Globus pallidus (tissue), 1 donor: ENCODE data around the gene DNAH17.
A peak's percentile ranks its signal among the peaks of the same experiment; 100 is the strongest.

ENCODE experiments used
- DNase-seq: peaks from one replicate; pipeline ENCODE4 v3.0.0-alpha.2; 2015; ENCODE audit warnings: low spot score

The DNAH17 gene

DNA sequence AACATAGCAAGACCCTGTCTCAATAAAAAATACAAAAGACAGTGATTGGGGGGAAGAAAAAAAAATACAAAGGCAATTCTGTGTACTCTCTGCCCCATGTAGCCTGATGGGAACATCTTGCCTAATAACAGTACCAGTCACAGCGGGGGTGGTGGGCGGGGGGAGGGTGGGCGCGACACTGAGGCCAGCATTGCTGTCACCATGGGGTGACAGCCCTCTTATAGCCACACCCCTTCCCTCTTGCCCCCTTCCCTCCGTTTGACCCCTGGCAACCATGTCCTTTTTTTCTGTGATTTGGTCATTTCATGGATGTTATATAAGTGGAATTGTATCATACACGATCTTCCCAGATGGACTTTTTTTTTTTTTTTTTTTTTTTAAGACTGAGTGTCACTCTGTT is 80.9 kb downstream of the DNAH17 start:
- peak; percentile 81 for DNase-seq

DNA sequence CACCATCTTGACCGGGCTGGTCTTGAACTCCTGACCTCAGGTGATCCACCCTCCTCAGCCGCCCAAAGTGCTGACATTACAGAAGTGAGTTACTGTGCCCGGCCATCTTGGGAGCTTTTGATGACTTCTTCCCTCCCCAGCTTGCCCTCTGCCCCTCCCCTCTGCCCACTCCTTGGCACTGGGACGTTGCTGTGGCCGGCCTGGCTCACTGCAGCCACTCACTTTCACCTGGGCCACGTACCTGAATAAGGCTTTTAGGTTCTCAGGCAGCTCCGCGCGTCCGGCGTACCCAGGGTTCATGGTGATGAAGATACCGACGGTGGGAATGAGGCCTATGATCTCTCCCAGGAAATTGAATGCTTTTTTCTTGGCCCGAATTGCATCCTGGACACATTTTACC is 81.6 kb downstream of the DNAH17 start:
- no peak for DNase-seq

DNA sequence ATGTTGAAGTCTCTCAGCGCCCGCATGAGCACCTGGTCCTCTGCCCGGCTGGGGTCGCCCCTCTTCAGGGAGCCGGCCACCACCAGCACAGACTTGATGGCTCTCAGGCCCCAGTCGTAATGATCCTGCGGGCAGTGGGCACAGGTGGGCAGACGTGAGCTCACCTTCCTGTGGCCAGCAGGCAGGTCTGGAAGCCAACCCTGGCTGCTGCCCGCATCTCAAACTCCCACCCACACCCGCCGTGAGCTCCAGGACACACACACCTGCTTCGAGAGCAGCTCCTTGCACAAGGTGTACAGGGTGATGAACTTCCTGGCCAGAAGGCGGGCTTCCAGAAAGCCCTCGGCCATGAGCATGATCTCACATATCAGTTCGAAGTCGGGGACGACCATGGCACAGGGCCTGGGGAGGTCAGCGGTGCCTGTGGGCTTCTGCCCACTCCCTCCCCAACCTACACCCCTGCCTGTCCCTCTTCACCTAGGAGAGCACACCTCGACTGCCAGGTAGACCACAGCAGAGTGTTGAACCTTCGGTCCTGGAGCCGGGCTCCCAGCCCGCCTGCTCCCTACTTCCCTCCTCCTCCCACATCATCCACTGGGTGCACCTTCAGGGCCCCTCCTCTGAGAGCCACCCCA is 82.4 kb downstream of the DNAH17 start:
- DNase-seq = no peak

DNA sequence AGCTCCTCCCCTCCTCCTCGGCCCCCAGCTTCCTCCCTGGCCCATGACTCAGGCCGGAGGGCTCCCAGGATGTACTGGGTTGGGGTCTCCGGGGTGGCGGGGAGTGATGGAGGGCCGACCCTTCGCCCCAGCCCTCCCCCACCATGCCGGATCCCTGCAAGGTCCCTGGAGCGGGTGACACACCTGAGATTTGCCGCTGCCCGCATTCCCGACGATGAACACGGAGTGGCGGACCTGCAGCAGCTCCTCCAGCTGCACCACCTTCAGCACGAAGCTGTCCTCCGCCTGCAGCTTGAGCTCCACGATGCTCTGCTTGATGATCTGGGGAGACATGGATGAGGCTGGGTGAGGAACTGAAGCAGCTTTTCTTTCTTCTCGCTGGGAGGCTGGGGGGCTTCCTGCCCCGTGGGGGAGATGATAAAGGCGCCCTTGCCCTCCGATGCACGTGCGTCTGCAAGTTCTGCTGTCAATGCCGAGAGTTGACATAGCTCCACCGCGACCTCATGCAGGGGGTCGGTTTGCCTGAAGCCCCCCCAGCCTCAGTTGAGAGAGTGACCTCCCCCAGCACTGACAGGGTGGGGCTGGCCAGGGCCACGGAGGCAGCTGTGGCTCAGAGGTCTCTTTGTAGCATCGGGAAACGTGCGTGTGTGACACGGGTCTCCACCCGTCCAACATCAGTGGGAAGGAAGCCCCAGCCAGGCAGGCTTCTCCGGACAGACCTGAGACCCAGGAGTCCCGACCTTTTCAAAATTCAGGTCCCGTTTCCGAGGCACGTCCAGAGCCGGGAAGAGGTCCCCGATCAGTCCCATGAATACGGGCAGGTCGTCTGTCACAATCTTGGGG is 83.1 kb downstream of the DNAH17 start:
- DNase-seq = no peak

DNA sequence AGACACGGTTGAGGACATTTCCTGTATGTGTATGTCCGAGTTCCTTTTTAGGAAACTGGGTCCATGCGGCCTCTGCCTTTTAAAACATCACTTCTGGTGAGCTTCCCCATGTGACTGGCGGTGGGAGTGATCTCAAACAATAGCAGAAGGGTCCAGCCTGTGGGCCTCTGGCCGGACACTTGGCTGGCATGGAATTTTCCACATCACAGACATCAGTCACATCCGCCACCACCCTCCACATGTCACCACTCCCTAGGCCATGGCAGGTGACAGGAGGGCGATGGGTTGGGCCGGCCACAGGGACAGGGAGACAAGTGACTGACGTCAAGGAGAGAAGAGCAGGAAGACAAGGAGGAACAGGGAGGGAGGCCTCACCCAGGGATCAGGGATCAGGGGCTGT is 83.7 kb downstream of the DNAH17 start:
- no peak for DNase-seq

DNA sequence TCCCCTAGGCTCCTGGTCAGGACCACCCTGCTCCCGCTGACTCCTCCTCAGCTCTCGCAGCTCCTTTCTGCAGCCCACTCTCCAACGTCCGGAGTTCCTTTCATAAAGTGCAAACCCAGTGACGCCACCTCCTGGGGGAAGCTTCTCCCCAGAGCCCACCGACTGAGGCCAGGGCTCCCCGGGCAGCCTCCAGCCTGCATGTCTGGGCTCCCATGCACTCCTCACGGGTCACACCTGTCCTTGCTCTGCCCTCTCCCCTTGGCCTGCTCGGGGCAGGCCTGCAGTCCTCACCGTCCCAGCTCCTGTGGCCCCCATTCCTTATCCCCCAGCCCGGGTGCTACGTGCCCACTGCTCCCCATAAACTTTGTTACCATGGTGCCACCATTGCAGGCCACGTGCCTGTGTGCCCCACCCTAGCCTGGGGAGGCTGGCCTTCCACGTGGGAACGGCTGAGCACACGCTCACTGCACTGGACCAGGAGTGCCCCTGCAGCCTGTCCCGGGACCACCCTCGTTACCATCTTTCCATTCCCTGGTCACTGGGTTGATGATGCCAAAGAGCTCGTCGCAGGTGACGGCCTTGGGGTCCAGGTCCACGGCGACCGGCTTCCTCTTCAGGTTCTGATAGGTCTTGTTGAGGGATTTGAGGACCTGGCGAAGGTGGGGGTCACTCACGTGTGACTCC is 84.9 kb downstream of the DNAH17 start:
- DNase-seq = no peak

DNA sequence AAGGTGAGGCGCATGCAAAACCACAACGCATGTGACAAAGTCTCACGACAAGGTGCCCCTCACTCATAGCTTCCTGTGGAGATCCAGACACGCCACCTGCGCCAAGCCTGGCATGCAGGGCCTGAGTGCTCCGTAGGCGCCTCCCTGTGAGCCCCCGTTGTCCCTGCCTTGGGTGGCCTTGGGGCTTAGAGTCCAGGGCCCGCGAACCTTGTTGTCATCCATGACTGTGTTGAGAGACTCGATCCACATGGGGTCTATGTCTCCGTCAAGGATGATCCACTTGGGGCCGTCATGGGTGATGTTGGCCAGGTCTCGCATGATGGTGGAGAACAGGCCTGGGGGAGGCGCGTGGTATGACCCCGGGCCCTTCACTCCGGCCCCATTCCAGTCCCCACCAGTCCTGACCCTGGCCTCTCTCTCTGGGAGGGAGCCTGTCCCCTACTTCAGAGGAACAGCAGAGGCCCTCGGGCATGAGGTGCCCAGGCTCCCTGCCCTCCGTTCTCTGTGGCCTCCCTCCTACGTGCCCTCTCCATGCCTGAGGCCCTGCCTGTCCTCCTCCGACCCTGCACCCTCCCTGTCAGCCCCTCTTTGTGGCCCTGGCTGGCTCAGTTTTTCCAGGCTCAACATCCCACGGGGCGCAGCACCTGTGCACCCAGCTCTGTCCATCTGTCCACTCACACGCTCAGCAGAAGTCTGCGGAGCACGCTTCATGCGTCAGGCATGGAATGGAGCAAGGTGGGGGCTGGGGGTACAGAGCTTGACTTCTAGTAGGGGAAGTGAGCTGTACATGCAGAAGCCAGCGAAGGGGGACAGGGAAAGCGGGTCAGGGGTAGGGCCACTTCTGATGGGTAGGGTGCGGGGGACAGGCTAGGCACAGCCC is 85.7 kb downstream of the DNAH17 start:
- DNase-seq = no peak

DNA sequence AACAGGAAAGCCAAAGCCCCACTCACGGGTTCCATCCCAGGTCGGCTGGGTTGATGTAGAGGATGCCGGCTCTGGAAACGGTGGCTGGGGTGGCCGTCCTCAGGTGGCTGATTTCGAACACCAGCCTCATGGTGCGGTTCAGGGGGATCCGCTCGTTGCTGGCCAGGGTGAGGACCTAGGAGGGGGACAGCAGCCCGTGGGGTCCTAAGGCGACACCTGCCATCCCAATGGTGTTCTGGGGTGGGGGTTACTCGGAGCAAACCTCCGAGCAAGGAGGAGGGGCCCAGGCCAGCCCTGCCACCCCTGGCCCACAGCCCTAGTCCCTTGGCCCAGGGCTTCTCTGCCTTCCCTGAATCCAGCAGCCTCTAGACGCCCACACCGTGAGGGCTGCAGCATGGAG is 86.5 kb downstream of the DNAH17 start:
- DNase-seq = no peak

DNA sequence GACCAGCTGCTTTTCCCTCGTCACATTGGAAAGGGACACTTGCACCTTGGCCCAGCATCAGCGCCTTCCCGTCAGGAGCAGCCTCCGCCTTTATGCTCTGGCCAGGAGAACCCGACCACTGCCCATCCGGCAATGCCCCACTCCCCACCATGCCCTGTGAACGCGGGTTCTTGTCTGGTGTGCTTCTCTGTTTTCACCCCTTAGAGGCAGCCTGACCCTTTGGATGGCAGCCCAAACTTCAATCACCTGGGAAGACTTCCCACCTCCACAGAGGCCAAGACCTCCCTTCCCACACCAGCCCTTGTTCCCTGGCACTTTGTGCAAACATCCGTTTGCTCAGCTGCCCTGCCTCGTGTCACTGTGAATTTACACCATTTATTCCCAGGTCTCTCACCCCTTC is 87.0 kb downstream of the DNAH17 start:
- DNase-seq = no peak

DNA sequence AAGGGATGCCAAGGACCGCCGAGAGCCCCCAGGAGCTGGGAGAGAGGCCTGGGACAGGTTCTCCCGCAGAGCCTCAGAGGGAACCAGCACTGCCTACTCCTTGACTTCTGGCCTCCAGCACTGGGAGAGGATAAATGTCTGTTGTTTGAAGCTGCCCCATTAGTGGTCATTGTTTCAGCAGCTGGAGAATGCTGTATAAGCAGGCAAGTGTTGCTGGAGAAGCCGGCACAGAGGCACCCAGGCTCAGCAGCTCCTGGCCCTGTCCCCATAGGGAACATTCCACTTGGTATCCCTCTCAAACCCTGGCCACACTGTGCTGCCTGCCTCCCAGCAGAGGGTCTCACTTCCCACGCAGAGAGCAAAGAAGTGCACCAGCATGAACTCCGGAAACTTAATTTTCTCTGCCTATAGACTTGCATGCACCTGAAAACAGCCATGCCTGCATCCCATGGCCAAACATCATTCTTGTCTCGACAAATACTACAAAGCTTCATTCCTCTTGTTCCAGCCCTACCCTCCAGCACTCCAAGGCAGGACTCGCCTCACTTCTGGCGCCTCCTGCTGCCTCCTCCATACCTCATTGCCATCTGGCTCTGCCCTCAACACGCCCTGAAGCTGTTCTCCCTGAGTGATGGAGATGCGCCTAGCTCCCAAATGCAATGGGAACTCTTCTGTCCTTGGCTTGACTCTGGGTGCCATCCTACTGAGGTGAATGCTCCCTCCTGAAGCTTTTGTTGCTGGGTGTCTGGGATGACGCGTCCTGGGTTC is 88.1 kb downstream of the DNAH17 start:
- peak; percentile 83 for DNase-seq

DNA sequence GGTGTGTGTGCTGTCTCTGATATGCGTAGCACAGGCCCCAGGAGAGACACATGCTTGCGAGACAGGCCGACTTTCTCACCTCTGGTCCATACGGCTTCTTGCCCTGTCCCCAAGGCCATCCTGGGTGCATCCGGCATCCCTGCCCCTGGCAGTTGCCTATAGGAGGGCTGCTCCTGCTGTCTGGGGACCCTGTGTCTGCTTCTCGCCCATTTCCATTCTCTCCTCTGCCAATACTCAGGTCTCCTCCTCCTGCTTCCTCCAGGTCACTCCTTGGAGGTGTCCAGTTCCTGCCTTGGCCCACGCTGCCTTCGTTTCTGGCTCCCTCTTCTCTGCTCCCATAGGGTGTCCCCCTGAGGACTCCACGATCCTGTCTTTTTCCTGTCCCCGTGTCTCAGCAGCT is 89.0 kb downstream of the DNAH17 start:
- no peak for DNase-seq

DNA sequence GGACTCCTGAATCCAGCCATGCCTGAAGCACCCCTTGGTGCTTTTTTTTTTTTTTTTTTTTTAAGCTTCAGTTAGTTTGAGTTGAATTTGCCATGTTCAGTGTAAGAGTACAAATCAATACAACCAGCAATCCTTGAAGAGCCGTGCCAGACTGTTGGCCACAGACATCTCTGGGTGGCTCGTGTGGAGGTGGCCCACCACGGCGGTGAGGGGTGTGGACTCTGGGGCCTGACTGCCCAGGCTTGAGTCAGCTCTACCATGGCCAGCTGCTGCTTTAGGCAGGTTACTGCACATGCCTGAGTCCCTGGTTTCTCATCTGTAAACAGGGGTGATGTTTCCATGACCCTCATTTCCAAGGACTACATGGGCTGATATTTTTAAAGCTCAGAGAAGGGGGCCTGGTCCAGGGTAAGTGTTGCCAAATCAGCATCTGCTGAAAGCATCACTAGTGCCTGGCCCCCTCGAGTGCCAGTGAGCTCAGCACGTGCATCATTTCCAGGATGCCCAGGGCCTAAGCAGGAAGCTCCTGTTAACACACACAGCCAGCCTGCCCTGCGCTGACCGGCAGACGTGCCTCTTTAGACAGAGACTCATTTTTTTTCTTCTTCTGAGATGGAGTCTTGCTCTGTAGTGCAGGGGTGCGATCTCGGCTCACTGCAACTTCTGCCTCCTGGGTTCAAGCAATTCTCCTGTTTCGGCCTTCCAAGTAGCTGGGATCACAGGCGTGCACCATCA is 90.1 kb downstream of the DNAH17 start:
- DNase-seq = no peak

DNA sequence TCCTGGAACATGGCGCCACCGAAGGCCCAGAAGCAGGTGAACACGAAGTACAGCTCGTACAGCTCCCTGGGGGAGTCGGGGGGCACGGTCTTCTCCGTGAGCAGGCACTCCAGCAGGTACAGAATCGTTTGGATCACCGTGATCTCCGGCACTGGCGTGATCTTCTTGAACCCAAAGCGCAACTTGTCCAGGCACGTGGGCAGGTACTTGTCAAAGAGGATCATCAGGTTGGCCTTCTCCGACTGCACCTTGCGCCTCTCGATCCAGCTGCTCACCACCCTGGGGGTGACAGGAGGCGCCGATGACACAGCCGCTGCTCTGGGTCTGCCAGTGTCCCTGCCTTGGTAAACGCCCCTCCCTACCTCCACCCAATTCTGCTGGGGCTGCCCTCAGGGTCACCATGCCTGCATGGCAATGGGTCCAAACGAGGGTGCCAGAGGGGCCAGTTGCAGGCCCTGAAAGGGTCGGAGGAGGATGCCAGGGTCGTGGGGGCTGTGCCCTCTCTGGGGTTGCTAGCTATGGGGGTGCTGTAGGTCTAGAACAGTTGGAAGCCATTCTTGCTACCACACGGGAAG is 90.9 kb downstream of the DNAH17 start:
- no peak for DNase-seq

DNA sequence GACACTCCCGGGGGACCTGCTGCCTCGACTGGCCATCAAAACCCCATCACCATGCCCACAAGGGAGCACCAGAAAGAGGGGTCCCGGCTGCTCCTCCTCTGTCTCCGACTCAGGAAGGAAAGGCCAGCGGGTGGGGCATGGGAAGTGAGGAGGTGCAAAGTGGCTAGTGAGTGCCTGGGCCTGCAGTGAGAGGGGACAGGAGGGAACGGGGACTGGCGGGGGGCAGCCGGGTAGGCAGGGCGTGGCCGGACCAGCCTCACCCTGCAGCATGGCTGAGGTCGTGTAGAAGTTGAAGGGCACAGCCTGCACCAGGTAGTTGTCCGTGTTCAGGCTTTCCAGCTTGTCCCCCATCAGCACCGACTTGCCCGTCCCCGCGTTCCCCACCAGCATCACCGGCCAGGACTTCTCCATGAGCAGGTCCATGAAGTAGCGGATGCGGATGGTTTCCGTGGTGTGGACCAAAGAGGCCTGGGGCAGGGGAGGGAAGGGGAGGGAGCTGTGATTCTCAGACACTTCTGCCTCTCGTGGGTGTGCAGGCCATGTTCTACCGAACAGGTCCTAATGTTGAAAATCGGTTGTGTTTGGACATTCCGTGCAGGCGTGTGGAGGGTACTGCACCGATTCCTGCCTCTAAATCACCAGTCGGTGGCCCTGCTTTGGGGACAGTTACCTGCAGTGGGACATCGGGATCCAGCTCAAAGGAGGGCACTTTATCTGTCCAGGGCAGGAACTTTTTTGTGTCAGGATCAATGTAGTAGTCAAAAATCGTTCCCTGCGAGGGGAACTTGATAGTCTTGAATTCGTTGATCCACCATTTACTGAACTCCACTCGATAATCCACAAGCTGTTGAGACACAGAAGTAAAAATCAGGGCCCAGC is 91.7 kb downstream of the DNAH17 start:
- DNase-seq = no peak

DNA sequence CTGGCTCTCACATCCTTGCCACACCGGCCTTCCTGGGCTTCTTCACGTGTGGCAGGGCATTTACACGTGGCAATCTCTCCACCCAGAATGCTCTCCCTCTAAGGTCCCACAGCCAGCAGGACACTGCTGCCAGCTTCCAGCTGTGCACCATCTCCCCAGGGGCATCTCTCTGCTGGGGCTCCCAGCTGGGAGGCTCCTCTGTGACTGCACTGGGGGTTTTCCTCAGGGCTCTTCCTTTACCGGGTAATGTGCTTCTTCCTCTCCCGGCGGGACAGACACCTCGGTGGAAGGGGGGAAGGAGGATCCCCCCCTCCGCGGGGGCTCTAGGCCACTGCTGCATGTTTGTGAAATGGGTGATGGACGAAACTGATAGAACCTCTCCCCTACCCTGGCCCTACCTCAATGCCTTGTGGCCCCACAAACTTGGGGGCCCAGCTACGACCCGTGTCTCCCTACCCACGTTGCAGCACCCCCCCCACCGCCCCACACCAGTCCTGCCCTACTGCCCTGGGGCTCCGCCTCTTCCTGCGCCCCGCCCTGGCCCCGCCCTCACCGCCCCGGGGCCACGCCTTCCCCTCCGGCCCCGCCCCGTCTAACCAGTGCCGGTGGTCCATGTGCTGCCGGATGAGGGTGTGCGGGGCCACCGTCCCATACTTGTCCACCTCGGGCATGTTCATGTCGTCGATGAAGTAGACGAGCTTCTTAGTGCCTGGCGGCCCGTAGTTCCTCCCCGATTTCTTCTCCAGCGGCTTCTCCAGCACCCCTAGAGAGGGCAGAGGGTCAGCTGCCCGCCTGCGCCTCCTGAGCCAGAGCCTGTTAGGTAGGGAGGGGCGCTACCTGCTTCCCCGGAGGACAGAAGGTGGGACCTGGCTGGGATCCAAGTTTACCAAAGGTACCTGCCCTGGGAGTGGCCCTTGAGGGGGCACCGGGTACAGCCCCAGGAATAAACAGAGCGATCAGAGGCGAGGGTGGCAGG is 92.6 kb downstream of the DNAH17 start:
- DNase-seq = peak; percentile 56

DNA sequence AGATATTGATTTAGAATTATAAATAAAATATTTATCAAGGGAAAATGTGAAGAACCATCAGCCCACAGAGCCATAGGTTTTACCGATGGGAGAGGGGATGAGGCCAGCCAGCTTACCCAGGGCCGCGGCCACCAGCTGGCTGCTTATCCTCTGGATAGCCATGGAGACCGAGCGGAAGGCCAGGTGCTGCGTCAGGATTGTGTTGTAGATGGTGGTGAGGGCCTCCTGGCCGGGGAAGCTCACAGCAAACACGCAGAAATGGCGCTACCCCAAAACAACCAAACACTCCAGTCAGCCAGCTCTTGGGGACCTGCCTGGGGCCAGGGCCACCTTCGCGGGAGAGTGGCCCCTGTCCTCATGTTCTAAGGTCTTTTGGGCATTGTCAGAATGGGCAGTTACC is 97.8 kb downstream of the DNAH17 start:
- DNase-seq = no peak

DNA sequence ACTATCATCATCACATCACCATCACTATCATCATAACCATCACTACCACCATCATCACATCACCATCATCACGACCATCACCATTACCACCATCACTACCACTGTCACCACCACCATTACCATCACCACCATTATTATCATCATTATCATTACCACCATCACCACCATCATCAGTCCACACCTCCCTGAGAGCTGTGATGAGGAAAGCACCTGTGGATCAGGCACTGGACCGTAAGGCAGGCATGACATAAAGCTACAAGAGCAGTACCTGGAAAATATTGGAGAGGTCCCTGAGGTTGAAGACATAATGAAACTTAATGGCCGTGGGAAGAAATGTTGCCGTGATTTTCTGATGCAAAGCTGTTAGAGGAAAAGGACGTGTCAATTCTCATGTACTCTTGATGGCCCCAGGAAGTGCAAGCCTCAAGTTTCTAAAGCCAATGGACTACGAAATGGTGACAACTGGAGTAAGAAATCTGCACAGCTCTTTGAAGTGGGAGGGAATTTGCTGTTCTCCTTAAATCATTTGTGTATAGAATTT is 98.4 kb downstream of the DNAH17 start:
- DNase-seq = no peak
